Stimulated activated naive CD4-positive, alpha-beta T cell treated with Interleukin-2 at 50 U/mL for 16 hours (primary cell): Measurements from ENCODE around the gene TDP2.
"Not testable (repeated sequence)": the region's sequence is repeated elsewhere in the genome, so short reads cannot be mapped to it uniquely, and the experiment has no call there.

Experiments used
- DNase-seq: peaks from one replicate; lab custom pipeline; 2025; lab: John Stamatoyannopoulos, UW

The TDP2 gene

DNA sequence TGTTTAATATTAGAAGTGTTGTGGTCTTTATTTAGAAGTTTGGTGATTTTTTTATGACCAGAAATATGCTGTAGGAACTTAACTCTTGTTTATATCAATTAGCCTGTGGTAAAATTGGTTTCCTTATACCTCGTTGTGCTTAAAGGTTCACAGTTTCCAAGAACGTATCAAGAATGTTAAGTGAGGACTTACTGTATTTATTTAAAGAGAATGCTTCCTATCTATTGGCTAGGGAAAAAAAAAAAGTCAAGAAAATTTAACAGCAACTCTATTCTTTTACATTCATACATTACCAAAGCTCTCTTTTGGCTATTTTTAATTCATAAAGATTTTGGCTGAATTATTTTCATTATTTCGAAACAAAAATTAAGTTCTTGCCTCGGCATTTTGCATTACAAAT, 22.3 kb downstream of the TDP2 start:
- no peak for DNase-seq

DNA sequence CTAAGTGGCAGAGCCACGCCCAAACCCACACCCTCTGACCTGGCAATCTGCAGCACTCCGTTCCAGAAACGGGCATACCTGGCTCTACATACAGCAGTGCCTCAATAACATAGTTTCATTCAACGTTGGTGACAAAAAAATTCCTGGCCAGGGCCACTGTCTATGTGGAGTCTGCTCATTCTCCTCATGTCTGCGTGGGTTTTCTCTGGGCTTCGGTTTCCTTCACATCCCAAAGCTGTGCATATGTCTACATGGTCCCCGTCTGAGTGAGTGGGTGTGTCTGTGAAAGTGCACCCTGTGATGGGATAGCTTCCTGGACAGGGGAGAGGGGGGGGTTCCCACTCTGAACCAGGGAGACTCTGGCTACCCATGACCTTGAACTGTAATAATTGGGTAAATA, 22.8 kb downstream of the TDP2 start:
- DNase-seq, result no peak

DNA sequence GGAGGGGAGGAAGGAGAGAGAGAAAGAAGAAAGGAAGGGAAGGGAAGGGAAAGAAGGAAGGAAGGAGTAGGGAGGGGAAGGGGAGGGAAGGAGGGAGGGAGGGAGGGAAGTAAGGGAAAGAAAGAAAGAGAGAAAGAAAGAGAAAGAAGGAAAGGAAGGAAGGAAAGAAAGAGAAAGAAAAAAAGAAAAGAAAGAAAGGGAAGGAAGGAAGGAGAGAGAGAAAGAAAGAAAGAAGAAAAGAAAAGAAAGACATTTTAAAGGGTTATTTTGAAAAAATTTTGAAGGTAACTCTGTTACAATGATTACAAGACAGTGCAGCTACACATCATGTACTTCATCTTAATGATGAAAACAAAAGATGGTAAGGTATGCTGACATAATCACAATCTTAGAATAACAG, 24.6 kb downstream of the TDP2 start:
- DNase-seq, result no peak

DNA sequence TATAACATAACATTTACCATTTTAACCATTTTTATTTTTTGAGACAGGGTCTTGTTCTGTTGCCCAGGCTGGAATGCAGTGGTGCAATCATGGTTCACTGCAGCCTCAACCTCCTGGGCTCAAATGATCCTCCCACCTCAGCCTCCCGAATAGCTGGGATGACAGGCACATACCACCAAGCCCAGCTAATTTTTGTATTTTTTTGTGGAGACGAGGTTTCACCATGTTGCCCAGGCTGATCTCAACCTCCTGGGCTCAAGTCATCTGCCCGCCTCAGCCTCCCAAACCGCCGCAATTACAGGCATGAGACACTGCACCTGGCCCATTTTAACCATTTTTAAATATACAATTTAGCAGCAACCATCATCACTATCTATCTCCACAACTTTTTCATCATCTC, 26.1 kb downstream of the TDP2 start:
- DNase-seq, result not testable (repeated sequence)

DNA sequence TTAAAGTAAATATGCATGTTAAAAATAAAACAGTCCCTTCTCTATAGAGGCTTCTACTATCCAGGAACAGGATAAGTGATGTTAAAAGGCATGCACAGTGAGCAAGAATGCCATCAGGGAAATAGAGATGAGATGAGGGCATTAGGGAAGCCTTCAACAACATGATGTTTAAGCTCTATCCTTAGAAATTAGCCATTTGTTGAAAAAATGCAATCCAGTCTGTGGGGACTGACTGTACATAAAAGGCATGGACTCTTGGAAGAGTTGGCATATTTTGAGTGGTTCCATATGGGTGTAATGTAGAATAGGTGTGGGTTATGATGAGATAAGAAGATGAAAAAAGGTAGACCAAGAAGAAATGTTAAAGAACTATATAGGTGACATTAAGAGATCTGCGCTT, 26.5 kb downstream of the TDP2 start:
- no peak for DNase-seq

DNA sequence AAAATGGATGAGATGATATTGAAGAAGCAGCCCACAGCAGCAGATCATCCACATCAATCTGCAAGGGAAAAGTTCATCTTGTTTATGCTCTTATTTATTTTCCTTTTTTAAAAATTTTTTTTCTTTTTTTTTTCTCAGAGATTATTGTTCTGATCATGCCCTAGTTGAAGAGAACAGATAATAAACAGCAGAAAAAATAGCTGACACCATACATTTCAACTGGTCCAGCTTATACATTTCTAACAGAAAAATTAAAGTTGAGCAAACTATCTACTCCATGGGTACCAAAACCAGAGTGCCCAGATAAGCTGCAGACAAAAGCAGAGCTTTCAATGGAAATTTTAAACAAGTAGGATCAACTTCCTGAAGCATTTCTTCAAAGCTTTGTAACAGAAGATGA, 30.0 kb downstream of the TDP2 start:
- DNase-seq, result no peak

DNA sequence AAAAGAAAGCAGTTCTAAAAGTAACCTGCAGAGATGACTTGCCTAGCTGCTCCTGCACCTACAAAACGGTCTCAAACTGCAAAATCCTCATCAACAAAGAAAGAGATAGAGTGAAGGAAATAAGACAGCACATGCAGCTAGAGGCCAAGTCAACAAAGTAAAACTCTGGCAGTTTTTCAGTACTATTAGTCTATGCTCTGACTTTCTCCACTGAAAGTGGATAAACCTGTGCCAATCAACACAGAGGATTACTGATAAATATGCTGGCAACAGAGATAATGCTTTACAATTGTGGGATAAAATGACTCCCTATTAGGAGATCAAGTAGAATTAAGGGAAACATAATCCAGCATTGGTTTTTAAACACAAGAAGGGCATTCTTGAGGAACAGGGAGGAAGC, 34.1 kb downstream of the TDP2 start:
- DNase-seq, result no peak

DNA sequence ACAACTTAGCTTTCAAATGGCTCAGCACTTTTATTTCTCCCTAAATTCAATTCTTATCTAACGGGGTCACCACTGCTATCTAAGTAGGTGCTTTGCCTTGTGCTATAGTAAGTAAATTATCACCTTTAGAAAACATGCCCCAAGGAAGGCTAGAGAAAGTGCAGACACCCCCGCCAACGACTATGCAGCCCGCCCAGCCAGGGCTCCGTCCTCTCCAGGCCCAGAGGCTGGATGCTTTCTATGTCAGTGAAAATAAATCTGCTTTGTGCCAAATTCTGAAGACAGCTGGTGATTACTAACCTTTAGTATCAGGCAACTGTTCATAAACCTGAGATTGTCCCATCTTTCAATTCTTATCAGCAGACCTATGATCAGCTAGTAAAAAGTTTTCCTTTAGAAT, 35.0 kb downstream of the TDP2 start:
- DNase-seq, result no peak

DNA sequence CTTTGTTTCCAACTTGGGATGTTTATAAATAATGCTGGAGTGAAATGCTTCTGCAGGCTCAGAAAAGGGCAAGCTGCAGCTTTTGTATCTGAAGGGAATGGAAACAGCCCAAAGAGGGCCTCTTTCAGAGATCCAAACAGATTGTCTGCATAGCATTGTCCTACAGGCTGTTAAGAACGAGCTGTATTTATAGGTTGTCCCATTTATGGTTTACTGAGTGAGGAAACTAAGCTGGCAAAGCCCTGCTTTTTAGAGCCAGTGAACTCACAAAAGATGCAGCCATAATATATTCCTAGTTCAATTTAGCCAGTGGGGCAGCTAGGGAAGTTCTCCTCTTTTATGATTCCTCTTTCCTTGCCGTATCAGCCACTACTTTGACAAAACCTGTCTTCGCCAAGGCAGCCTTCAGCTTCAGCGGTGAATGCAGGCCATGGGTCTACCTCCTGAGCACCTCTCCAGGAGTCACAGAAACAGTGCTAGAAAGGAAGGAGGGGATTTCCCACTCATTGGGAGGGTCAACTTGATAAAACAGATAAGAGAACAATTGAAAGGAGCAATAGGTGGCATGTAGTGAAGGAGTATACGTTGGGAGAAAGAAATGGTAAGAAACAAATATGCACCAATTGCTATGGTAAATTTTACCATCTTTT, 35.7 kb downstream of the TDP2 start:
- no peak for DNase-seq

DNA sequence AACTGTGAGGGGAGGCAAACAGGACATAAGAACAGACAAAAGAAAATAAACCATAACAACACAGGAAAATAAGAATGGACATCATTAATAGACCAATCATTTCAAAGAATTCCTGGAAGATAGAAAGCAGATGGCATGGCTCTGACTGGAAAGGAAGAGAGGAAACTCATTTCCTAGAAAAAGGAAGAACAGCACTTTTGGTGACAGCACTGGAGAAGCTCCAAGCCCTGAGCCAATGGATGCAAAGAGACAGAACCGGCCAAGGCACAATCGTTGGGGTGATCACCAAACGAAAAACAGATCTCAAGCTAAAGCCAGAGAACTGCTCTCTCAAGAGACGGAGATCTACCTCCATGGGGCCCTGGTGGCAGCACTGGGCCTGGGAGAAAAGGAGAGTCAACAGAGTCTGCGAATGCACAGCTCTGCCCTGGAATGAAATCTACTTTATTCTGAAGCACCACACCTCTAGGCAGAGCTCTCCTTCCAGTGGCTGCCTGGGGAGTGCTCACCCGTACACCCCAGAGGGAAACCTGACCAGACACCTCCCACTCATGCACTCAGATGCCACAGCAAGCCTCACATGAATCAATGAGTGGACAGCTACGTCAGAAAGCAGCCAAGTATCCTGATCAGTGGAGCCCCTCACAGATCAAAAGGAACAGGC, 44.9 kb downstream of the TDP2 start:
- no peak for DNase-seq

DNA sequence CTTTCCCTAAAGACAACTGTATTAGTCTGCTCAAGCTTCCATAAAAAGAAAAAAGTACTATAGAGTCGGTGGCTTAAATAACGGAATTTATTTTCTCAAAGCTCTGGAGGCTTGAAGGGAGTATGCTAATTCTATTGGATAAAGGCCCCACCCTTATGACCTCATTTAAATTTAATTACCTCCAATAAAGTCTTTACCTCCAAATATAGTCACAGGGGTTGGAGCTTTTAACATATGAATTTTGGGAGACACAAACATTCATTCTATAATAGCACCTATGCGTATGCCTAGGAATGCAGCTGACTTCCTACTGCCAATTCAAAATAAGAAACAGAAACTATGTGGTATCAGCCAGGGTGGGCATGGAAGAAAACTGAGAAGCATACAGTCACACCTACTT, 46.1 kb downstream of the TDP2 start:
- DNase-seq, result no peak

DNA sequence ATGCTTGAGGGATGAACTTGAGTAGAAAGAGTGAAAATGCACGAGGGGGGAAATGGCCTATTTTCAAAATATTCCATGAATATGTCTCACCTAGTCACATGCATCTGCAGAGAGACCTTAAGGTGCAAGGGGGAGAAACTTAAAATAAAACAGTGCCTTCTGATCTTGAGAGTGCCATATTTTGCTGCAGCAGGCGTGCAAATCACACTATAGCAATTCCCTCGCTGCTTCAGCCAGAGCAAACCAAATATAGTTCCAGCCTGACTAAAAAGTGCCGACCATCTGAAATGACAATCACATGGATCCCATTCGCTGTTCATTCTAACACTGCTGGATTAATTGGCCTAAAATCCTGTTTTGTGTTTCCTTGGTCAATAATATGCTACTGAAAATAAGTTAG, 47.0 kb downstream of the TDP2 start:
- DNase-seq, result no peak

DNA sequence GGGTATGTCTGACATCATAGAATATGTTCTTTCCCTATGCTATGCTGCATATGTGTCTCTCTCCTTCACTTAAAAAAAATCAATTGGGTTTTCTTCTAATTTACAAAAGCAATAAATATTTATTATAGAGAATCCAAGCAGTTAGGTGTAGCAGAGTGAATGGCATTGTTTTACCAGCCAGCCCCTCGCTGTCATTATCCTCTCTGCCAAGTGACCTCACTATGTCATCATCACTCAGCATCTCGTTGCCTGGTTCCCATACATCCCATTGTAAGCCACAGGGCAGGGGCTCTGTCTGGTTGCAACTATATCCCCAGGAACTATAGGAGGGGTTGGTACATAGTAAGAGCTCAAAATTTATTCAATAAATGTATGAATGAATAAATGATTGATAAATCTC, 52.1 kb downstream of the TDP2 start:
- no peak for DNase-seq

DNA sequence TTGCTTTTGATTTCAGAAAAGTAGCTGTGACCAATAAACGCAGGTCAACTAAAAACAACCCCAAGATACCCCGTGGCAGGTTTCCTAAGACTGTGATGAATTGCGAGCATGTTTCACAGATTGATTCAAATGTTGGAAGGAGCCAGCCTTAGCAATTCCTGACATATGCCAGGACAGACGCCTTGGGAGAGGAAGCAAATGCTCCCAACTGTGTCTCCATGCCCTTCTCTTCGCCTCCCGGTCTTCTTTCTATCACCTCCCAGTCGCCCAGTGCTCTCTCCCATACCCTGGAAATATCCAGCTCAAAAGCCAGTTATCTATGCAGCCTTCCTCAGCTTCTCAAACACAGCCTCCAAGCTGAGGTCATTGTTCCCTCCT, 52.7 kb downstream of the TDP2 start:
- DNase-seq, result no peak

DNA sequence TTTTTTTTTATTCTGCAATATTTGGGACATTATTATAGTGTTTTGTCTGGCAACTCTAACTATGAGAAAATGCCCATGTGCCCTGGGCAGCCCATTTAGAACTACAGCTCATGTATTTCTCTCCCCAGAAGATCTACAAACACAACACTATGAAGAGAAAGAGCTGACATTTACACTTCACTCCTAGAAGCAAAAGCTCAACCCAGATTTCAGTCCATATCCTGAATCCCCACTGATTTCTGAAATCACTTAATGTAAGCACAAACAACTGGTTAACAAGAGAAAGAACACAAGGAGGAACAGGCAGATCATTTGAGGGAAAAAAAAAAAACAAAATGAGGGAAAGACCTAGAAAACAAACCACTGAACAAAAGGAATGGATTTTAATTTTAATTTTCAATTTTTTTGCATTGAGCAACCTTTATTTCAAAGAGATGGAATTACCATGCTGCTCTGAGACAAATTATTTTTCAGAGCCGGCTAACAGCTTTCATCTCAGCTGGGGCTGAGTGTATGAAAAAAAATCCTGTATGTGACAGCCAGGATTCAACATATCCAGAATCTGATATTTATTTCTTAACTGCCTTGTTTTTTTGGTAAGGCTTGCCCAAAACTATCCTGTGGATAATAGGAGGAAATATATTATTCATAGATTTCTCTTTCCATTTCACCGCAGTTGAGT, 53.2 kb downstream of the TDP2 start:
- no peak for DNase-seq

DNA sequence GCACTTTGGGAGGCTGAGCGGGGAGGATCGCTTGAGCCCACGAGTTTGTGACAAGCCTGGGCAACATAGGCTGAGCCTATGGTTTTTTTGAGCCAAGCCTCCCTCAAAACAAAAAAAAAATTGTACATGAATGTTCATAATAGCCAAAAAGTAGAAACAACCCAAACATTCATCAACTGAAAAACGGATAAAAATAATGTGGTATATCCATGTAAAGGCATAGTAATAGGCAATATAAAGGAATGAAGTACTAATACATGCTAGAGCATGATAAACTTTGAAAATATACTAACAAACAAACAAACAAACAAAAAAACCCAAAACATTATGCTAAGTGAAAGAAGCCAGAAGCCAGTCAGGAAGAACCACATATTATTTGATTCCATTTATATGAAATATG, 56.0 kb downstream of the TDP2 start:
- DNase-seq, result no peak

DNA sequence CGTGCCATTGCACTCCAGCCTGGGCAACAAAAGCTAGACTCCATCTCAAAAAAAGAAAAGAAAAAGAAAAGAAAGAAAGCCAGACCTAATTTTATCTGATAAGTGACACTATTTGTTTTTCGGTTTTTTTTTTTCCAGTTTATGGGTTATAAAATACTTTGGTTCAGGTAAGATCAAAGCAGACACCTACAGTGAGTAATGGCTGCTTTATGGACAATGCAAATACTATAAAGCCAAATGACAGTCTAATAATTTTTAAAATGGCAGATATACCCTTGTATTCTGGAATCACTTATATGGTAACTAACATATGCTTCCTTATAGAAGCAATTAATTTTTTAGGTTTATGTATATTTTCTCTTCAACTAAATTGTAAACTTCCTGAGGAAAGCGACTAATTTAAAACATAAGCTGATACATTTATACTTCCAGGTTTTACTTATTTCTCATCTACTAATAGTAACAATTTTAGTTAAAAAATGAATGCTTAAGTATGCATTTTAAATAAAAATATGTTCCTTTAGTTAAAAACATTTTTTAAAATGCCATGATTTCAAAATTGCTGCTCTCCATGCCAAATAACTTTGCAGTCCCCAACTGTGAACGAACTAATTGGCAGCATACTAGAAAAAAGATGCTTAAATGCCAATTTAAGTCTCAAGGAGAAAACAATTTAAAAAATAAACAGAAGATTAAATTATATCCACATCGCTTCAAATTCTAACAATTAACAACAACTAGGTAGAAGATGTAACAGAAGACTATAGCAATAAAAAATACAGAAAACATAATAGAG, 59.2 kb downstream of the TDP2 start:
- no peak for DNase-seq

DNA sequence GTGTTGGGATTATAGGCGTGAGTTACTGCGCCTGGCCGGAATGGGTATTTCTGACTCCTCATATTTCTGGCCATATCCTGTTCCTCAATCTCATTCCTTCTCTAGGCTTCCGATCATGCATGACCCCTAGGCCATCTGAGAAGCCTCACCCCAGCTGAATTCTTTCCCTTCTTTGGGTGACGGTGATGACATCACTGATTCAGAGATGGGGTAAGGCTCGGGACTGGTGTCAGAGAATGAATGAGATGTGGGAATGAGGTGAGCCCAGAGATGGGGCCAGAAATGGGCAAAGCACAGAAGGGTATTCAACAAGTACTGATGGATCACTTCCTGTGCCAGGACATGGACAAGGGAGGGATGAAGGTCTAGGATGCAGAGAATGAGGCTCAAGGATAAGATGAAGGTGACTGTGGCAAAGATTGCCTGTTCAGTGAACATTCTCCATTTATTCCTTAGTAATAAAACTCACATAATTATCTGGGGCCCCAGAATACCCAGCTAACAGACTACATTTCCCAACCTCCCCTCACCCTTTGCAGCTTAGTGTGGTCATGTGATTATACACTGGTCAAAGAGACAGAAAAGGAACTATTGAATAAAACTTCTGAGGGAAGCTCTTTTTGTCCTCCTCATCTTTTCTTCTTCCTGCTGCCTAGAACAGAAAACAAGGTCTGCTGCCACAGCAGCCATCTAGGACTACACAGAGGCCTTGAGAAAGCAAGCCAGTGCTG, 60.3 kb downstream of the TDP2 start:
- DNase-seq, result no peak

DNA sequence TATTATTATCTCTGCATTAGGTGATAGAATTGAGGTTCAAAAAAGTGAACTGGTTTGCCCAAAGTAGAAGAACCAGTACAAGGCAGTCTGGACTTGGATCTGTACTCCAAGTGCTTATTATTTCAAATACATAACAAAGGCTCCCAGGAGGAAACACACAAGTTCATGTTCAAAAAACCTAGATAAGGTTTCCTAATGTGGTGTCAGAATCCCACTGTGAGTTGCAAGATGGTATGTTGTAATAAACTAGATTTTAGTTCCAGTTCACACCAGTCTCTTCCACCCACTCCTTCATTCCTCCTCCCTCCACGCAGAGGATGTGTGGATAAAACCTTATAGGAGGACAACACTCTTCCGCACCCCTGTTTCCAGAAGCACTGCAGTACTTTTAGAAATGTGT, 63.5 kb downstream of the TDP2 start:
- no peak for DNase-seq

DNA sequence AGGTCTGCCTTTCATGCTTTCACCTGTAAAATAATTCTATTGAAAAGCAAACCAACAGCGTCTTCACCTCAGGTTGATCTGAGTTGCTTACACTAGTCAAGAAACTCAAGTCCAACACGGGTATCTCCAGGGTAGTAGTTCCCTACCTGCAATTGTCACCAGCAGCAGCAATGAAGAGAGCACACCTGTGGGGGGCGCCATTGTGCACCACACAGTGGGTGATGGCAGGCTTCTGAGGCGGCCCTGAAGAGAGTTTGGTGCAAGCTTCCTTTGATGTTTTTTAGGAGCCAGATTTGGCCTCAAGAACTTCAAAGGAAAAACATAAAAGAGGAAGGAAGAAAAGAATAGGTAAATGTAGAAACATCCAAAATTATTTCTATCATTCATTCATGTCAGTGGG, 65.8 kb downstream of the TDP2 start:
- DNase-seq, result no peak
